HCT116 (cell line): ENCODE results near the gene ANAPC1. TPM values are rescaled to one million over a fixed set of nuclear protein-coding genes. Genes with fewer than 3 reads are reported as not detected.
A peak's percentile ranks its signal among the peaks of the same experiment; 100 is the strongest.

Experiments
- ATAC-seq: fragments of 200-7000 bp; cut with Tn5 transposase; 2 replicates; pipeline ENCODE4 v1.9.1; 2020; ENCODE audit warnings: mild to moderate bottlenecking, moderate library complexity
- BruUV-seq: library from RNA; stranded (reverse); fragments of 400-500 nt; replicated peaks from 2 replicates; lab custom pipeline; 2021; lab: Mats Ljungman, UMichigan
- CTCF ChIA-PET: fragments of 300-600 bp; sonication (Branson Sonifier 250); formaldehyde crosslinking; loops from one replicate; lab custom pipeline; 2021; ENCODE audit warnings: antibody characterized with exemption; lab: Charles Lee
- POLR2A ChIA-PET: fragments of 300-600, 350-600 bp; sonication (Branson Sonifier 250); formaldehyde crosslinking; loops from one replicate; lab custom pipeline; 2021; ENCODE audit warnings: antibody characterized with exemption; lab: Charles Lee
- RAD21 ChIA-PET, 2 experiments: fragments of 300-600 bp; sonication (Branson Sonifier 250); formaldehyde crosslinking; loops; one replicate each; lab custom pipeline; 2023; ENCODE audit warnings: low total read pairs in 2 of 2; ENCODE audit not compliant: uncharacterized antibody in 2 of 2, unreplicated experiment in 2 of 2, low non-redundant PET in 1 of 2; lab: Charles Lee
- DNase-seq: peaks from one replicate; pipeline ENCODE4 v3.0.0-alpha.2; 2010; ENCODE audit warnings: low read depth, low spot score
- H2AFZ ChIP-seq: fragments of 200-600 bp; shearing (Covaris generic), sonication (generic); 2 replicates; pipeline ENCODE4 v1.6.1; 2017; ENCODE audit warnings: low read depth, mixed run types, mixed read lengths, antibody characterized with exemption, low read length; ENCODE audit not compliant: poor library complexity, severe bottlenecking
- H3K27ac ChIP-seq: 2 replicates; pipeline ENCODE4 v1.5.1; 2012; ENCODE audit warnings: low read depth, low read length
- H3K27me3 ChIP-seq: fragments of 200-600 bp; sonication (generic); 2 replicates; pipeline ENCODE4 v1.6.1; 2016; ENCODE audit warnings: mixed run types, low read length, mixed read lengths; ENCODE audit not compliant: insufficient read depth
- H3K36me3 ChIP-seq, 2 experiments: fragments of 200-500 bp in 1 of 2; fragments of 200-600 bp in 1 of 2; sonication (Bioruptor generic) in 1 of 2; sonication (generic) in 1 of 2; 2 replicates each; pipeline versions ENCODE4 v1.5.1 to v1.6.1; 2014 to 2016; ENCODE audit warnings: low read length in 2 of 2, inconsistent platforms in 1 of 2, mixed read lengths in 1 of 2, mixed run types in 1 of 2; ENCODE audit not compliant: insufficient read depth in 2 of 2, control insufficient read depth in 1 of 2
- H3K4me1 ChIP-seq, 2 experiments: fragments of 200-600 bp in 1 of 2; sonication (generic) in 1 of 2; 2 replicates each; pipeline versions ENCODE4 v1.5.1 to v1.6.1; 2012 to 2017; ENCODE audit warnings: low read length in 2 of 2, inconsistent platforms in 1 of 2, mild to moderate bottlenecking in 1 of 2, mixed read lengths in 1 of 2, mixed run types in 1 of 2, moderate library complexity in 1 of 2; ENCODE audit not compliant: insufficient read depth in 2 of 2, control insufficient read depth in 1 of 2
- H3K4me2 ChIP-seq: fragments of 200-600 bp; sonication (generic); 2 replicates; pipeline ENCODE4 v1.6.1; 2017; ENCODE audit warnings: mixed run types, low read length, mixed read lengths
- H3K4me3 ChIP-seq, 2 experiments: fragments of 200-600 bp in 1 of 2; sonication (generic) in 1 of 2; replicated peaks in 1 of 2; 2 replicates each; pipeline ENCODE4 v1.5.1; 2011 to 2016; ENCODE audit warnings: low read length in 2 of 2, control low read depth in 1 of 2, low read depth in 1 of 2, mild to moderate bottlenecking in 1 of 2, mixed read lengths in 1 of 2, mixed run types in 1 of 2
- H3K79me2 ChIP-seq: fragments of 200-600 bp; sonication (generic); 2 replicates; pipeline ENCODE4 v1.6.1; 2017; ENCODE audit warnings: mild to moderate bottlenecking, mixed run types, low read length, moderate library complexity, mixed read lengths; ENCODE audit not compliant: insufficient read depth
- H3K9ac ChIP-seq: fragments of 200-600 bp; sonication (generic); 2 replicates; pipeline ENCODE4 v1.6.1; 2016; ENCODE audit warnings: low read length, mixed read lengths
- H3K9me2 ChIP-seq: fragments of 200-600 bp; sonication (generic), shearing (Covaris generic); 2 replicates; pipeline ENCODE4 v1.6.1; 2017; ENCODE audit warnings: mixed run types, mild to moderate bottlenecking, moderate library complexity; ENCODE audit not compliant: insufficient read depth
- H3K9me3 ChIP-seq, 2 experiments: fragments of 200-500 bp in 1 of 2; fragments of 200-600 bp in 1 of 2; sonication (Bioruptor generic) in 1 of 2; sonication (generic) in 1 of 2; 2 replicates each; pipeline ENCODE4 v1.6.1; 2014 to 2017; ENCODE audit warnings: low read length in 2 of 2, mixed read lengths in 2 of 2, inconsistent platforms in 1 of 2, low read depth in 1 of 2, mild to moderate bottlenecking in 1 of 2, mixed run types in 1 of 2, moderate library complexity in 1 of 2; ENCODE audit not compliant: control insufficient read depth in 1 of 2, insufficient read depth in 1 of 2
- H4K20me1 ChIP-seq: fragments of 200-600 bp; sonication (generic), shearing (Covaris generic); 2 replicates; pipeline ENCODE4 v1.6.1; 2017; ENCODE audit warnings: mixed run types, mild to moderate bottlenecking, moderate library complexity; ENCODE audit not compliant: insufficient read depth
- ATF3 ChIP-seq: IDR thresholded peaks from 2 replicates; pipeline ENCODE4 v1.6.1; 2012
- CEBPB ChIP-seq: IDR thresholded peaks from 2 replicates; pipeline ENCODE4 v1.6.1; 2012; ENCODE audit warnings: low read depth
- CTCF ChIP-seq, 3 experiments: fragments of 200-600 bp in 1 of 3; sonication (generic) in 1 of 3; IDR thresholded peaks in 2 of 3; conservative IDR thresholded peaks in 1 of 3; 2 replicates each; pipeline ENCODE4 v1.5.1; 2012 to 2017; ENCODE audit warnings: low read depth in 2 of 3, low read length in 2 of 3, antibody characterized with exemption in 1 of 3, borderline replicate concordance in 1 of 3, control low read depth in 1 of 3, mild to moderate bottlenecking in 1 of 3, mixed read lengths in 1 of 3, mixed run types in 1 of 3, moderate library complexity in 1 of 3; ENCODE audit not compliant: insufficient read depth in 1 of 3
- ELF1 ChIP-seq: IDR thresholded peaks from 2 replicates; pipeline ENCODE4 v1.6.1; 2012; ENCODE audit warnings: low read depth, borderline replicate concordance
- EZH2 ChIP-seq: fragments of 200-600 bp; sonication (generic); IDR thresholded peaks from 2 replicates; pipeline ENCODE4 v1.6.1; 2017; ENCODE audit warnings: antibody characterized with exemption, mixed run types
- EZH2phosphoT487 ChIP-seq: fragments of 200-600 bp; IDR thresholded peaks from 2 replicates; pipeline ENCODE4 v1.6.1; 2018; ENCODE audit warnings: antibody characterized with exemption, borderline replicate concordance
- JUND ChIP-seq: IDR thresholded peaks from 2 replicates; pipeline ENCODE4 v1.6.1; 2012
- MAX ChIP-seq: IDR thresholded peaks from 2 replicates; pipeline ENCODE4 v1.6.1; 2012
- POLR2A ChIP-seq: IDR thresholded peaks from 2 replicates; pipeline ENCODE4 v1.7.0; 2011; ENCODE audit warnings: borderline replicate concordance; ENCODE audit not compliant: insufficient read depth, insufficient read length; ENCODE audit errors: extremely low read depth
- REST ChIP-seq: IDR thresholded peaks from 2 replicates; pipeline ENCODE4 v1.6.1; 2012; ENCODE audit warnings: low read depth
- SIN3A ChIP-seq: IDR thresholded peaks from 2 replicates; pipeline ENCODE4 v1.6.1; 2012; ENCODE audit warnings: low read depth
- SP1 ChIP-seq: IDR thresholded peaks from 2 replicates; pipeline ENCODE4 v1.6.1; 2012; ENCODE audit warnings: low read depth
- SRF ChIP-seq: IDR thresholded peaks from 2 replicates; pipeline ENCODE4 v1.6.1; 2012; ENCODE audit warnings: low read depth
- TCF7L2 ChIP-seq: IDR thresholded peaks from 2 replicates; pipeline ENCODE4 v1.7.0; 2011; ENCODE audit warnings: borderline replicate concordance, inconsistent platforms; ENCODE audit not compliant: insufficient read depth, insufficient read length; ENCODE audit errors: extremely low read depth
- YY1 ChIP-seq: IDR thresholded peaks from 2 replicates; pipeline ENCODE4 v1.6.1; 2011; ENCODE audit warnings: low read length, low read depth, moderate library complexity, mild to moderate bottlenecking; ENCODE audit not compliant: insufficient replicate concordance; ENCODE audit errors: extremely low read depth
- intact Hi-C: fragments of 100-400 bp; cut with micrococcal nuclease; formaldehyde crosslinking; loops from 2 replicates; pipeline ENCODE4 v1.10.0; 2022
- total RNA-seq: library from RNA; stranded (reverse); gene quantifications from one replicate; pipeline ENCODE4 v1.2.1, GENCODE V29; 2021; ENCODE audit not compliant: unreplicated experiment

ANAPC1 gene
- total RNA-seq, 1 experiment from 2014 or later = 76.5 TPM

GRCh38 chr2:111897924-111898702 lies 14.1 kb upstream of the ANAPC1 start, which contains the start of gene MERTK (continued):
- TF ChIP-seq CTCF (IDR thresholded peaks at IDR 0.05 in 2 of 3, conservative IDR thresholded peaks at IDR 0.05 in 1 of 3; ENCODE audit: borderline replicate concordance in 1 of 3, insufficient read depth in 1 of 3, low read depth in 2 of 3, low read length in 2 of 3) = peak; percentile 47 to 87 (median 52); a peak in 5 of 6 replicates

- Histone ChIP-seq H4K20me1 (no peaks in the 10 kb centered on the region), H3K4me1 (peaks cover 14 to 26% of the 10 kb centered on the region in 2 experiments), H3K36me3 (no peaks in the 10 kb centered on the region), H3K27me3 (no peaks in the 10 kb centered on the region), H3K9ac (peak overlapping the region; percentile 54), H3K4me3 (peak overlapping the region; percentile 58 to 79), H3K4me2 (peak overlapping the region; percentile 92), H3K79me2 (no peaks in the 10 kb centered on the region), H2AFZ (no peak overlapping the region), H3K9me2 (no peaks in the 10 kb centered on the region), H3K27ac (peak overlapping the region; percentile 66), H3K9me3 (no peaks in the 10 kb centered on the region)
- BruUV-seq = no TSS peak
- POLR2A ChIA-PET = interaction anchor here (0.8 to 1.7 kb wide), 2 partner anchors 140 to 157 kb away, joined by 3 to 13 read pairs; partner anchors contain the start of gene TMEM87B
- TF ChIP-seq CTCF (IDR thresholded peaks at IDR 0.05 in 2 of 3, conservative IDR thresholded peaks at IDR 0.05 in 1 of 3; ENCODE audit: borderline replicate concordance in 1 of 3, insufficient read depth in 1 of 3, low read depth in 2 of 3, low read length in 2 of 3) (no peak), SRF (no peak), ATF3 (no peak), CEBPB (no peak), EZH2 (no peak), REST (no peak), EZH2phosphoT487 (no peak), SIN3A (no peak), SP1 (no peak), MAX (no peak), YY1 (no peak), JUND (no peak), POLR2A (no peak), ELF1 (no peak), TCF7L2 (no peak)
- intact Hi-C loops = no loop called here
- RAD21 ChIA-PET = interaction anchor here (0.6 to 1.4 kb wide), 2 partner anchors 152 to 157 kb away, joined by 3 to 4 read pairs; partner anchors contain the start of gene TMEM87B (in 1 of the 2)
- CTCF ChIA-PET = interaction anchor here (0.6 to 1.7 kb wide), 2 partner anchors 10 to 149 kb away, joined by 4 to 12 read pairs; no protein-coding TSS in a partner anchor
- no peak for DNase-seq
- no peak for ATAC-seq
Measured at GRCh38 chr2:111897630-111897923, 13.6 kb upstream of the ANAPC1 start.
